ENCODE measurements around the gene AFF1. TPM values are rescaled to one million over a fixed set of nuclear protein-coding genes. Genes with fewer than 3 reads are reported as not detected.
A peak's percentile ranks its signal among the peaks of the same experiment; 100 is the strongest.
"Not testable (repeated sequence)": the region's sequence is repeated elsewhere in the genome, so short reads cannot be mapped to it uniquely, and the experiment has no call there.

Gene AFF1
- total and polyA plus RNA-seq, 7 donors, result 7.2 to 100 (median 61.7) TPM

DNA sequence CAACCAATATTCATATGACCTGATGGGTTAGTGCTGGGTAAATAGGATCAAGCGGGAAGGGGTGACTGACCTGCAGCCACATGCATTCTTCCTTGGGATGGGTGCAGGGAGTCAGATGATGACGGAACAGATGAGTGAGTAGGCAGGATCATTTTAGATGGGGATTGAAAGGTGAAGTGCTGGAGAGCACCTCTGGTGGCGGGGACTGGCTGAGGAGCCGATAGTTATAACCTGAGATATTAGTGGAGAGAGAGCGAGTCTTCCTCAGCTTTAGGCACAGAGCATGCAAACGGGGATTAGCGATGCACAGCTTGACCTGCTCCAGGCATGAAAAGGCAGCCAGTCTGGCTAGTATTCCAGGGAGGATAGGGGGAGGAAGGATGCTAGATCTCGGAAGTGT, 99.1 kb downstream of the AFF1 start:
- 91% methylated on average over 8 of the region's 8 CpGs for WGBS, 2 donors
- Histone ChIP-seq H3K36me3 (no peaks in the 10 kb centered on the region), H3K9me3 (no peaks in the 10 kb centered on the region), H3K27me3 (no peaks in the 10 kb centered on the region), H3K4me3 (no peak overlapping the region), H3K4me1 (peaks cover 0 to 100% (median 99%) of the 10 kb centered on the region in 4 donors), H3K27ac (peak overlapping the region; percentile 80 to 87 (median 84))
- no peak for DNase-seq
- no peak for TF ChIP-seq POLR2AphosphoS5 (IDR thresholded peaks at IDR 0.05)
- no peak for TF ChIP-seq EP300 (IDR thresholded peaks at IDR 0.05)
- intact Hi-C loops (cut with DNase I), result no loop called here

DNA sequence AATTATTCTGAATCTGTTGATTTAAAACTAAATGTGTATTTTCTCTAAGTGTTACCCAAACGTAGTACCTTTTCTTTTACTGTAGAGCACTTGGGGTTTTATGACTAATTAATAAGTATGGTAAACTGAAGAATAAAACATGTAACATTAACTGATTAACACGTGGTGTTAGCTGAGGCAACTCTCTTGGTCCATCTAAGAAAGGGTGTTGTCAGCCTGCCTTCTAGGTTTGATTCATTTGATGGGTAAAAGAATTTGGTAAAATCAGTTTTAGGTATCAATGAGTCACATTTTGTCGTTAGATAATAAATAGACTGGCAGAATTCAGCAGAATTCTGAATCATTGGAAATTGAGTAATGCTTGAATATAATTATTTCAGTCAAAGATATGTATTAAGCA, 99.7 kb downstream of the AFF1 start:
- intact Hi-C loops (cut with DNase I), result no loop called here
- Histone ChIP-seq H3K27ac (peak overlapping the region; percentile 80 to 87 (median 84)), H3K4me3 (no peak overlapping the region), H3K27me3 (no peaks in the 10 kb centered on the region), H3K9me3 (no peaks in the 10 kb centered on the region), H3K36me3 (no peaks in the 10 kb centered on the region), H3K4me1 (peaks cover 0 to 100% (median 99%) of the 10 kb centered on the region in 4 donors)
- TF ChIP-seq POLR2AphosphoS5 (IDR thresholded peaks at IDR 0.05), result no peak
- WGBS, 2 donors, result 65 to 72% methylated on average over 3 of the region's 3 CpGs
- DNase-seq, result no peak

DNA sequence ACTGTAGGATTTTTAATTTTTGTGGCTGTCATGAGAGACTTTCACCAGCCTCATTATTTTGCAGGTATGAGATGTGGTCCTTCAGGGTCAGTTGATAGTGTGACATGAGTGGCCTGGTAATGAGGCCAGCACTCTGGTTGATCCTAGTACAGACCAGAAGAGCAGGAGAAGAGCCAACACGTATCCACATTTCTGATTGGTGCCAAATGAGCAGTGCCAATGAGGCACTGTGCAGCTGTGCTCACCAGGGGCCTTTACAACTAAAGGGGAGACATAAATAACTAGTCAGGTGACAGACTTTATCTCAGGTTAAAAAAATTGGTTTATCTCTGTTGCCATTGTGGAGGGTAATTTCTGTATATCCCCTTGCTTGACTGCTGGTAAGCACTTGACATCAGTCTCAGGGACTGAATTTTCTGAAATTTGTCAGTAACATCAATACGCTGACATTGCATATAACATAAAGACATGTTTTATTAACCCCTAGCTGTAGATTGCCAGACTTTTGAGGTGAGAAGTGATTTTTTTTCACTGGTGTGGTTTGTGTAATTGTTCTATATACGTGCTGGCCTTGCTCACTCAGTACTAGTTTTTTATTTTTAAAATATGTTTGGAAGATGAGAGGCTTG, 101.2 kb downstream of the AFF1 start:
- intact Hi-C loops (cut with DNase I), result no loop called here
- Histone ChIP-seq H3K27ac (peak overlapping the region; percentile 80 to 87 (median 84)), H3K36me3 (no peaks in the 10 kb centered on the region), H3K27me3 (no peaks in the 10 kb centered on the region), H3K4me1 (peaks cover 0 to 99% (median 97%) of the 10 kb centered on the region in 4 donors), H3K9me3 (no peaks in the 10 kb centered on the region), H3K4me3 (no peak overlapping the region)
- no peak for TF ChIP-seq POLR2A (IDR thresholded peaks at IDR 0.05)
- TF ChIP-seq, protein P1, sequence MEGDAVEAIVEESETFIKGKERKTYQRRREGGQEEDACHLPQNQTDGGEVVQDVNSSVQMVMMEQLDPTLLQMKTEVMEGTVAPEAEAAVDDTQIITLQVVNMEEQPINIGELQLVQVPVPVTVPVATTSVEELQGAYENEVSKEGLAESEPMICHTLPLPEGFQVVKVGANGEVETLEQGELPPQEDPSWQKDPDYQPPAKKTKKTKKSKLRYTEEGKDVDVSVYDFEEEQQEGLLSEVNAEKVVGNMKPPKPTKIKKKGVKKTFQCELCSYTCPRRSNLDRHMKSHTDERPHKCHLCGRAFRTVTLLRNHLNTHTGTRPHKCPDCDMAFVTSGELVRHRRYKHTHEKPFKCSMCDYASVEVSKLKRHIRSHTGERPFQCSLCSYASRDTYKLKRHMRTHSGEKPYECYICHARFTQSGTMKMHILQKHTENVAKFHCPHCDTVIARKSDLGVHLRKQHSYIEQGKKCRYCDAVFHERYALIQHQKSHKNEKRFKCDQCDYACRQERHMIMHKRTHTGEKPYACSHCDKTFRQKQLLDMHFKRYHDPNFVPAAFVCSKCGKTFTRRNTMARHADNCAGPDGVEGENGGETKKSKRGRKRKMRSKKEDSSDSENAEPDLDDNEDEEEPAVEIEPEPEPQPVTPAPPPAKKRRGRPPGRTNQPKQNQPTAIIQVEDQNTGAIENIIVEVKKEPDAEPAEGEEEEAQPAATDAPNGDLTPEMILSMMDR (IDR thresholded peaks at IDR 0.05), result no peak
- no peak for TF ChIP-seq EP300 (IDR thresholded peaks at IDR 0.05)
- no peak for TF ChIP-seq POLR2AphosphoS5 (IDR thresholded peaks at IDR 0.05)
- no peak for DNase-seq
- WGBS, 2 donors, result 70 to 80% methylated on average over 3 of the region's 3 CpGs

DNA sequence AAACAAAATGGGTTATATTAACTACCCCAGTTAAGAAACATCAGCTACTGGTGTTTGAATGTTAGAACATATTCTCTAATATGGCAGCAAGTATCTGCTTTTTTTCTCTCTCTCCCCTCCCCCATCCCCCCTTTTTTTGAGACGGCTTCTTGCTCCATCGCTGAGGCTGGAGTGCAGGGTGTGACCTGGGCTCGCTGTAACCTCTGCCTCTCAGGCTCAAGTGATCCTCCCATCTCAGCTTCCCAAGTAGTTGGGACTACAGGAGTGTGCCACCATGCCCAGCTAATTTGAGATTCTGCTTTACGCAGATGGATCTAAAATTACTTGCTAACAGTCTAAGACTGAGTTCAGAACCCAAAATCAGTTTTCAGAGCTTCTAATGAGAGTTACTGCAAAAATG, 101.9 kb downstream of the AFF1 start:
- no peak for DNase-seq
- 44 to 61% methylated on average over 4 of the region's 4 CpGs for WGBS, 2 donors

DNA sequence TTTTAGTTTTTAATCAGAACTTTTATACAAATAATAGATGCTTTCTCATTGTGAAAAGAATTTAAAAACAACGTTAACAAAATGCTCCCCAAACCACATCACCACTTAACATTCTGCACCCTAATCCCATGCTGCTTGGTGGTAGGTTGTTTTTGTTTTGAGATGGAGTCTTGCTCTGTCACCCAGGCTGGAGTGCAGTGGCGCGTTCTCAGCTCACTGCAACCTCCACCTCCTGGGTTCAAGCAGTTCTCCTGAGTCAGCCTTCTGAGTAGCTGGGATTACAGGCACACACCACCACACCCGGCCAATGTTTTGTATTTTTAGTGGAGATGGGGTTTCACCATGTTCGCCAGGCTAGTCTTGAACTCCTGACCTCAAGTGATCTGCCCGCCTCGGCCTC, 102.4 kb downstream of the AFF1 start:
- intact Hi-C loops (cut with DNase I); H3K36me3 ChIP-seq; H3K4me3 ChIP-seq; DNase-seq; H3K27me3 ChIP-seq; H3K9me3 ChIP-seq: not testable (repeated sequence)
- H3K4me1 ChIP-seq, result peaks cover 0 to 99% (median 94%) of the 10 kb centered on the region in 4 donors
- 68 to 74% methylated on average over 7 of the region's 7 CpGs for WGBS, 2 donors
- peak overlapping the region; percentile 80 to 87 (median 84) for H3K27ac ChIP-seq

More for the DNA sequence above, 101.9 kb downstream of the AFF1 start:
- Histone ChIP-seq H3K4me1 (peaks cover 0 to 99% (median 97%) of the 10 kb centered on the region in 4 donors), H3K27ac (peak overlapping the region; percentile 80 to 87 (median 84)), H3K9me3 (no peaks in the 10 kb centered on the region), H3K4me3 (no peak overlapping the region), H3K36me3 (no peaks in the 10 kb centered on the region), H3K27me3 (no peaks in the 10 kb centered on the region)
- no peak for TF ChIP-seq POLR2A (IDR thresholded peaks at IDR 0.05)
- TF ChIP-seq, protein P1 (IDR thresholded peaks at IDR 0.05), result no peak
- TF ChIP-seq POLR2AphosphoS5 (IDR thresholded peaks at IDR 0.05), result no peak
- TF ChIP-seq EP300 (IDR thresholded peaks at IDR 0.05), result no peak
- intact Hi-C loops (cut with DNase I), result no loop called here

DNA sequence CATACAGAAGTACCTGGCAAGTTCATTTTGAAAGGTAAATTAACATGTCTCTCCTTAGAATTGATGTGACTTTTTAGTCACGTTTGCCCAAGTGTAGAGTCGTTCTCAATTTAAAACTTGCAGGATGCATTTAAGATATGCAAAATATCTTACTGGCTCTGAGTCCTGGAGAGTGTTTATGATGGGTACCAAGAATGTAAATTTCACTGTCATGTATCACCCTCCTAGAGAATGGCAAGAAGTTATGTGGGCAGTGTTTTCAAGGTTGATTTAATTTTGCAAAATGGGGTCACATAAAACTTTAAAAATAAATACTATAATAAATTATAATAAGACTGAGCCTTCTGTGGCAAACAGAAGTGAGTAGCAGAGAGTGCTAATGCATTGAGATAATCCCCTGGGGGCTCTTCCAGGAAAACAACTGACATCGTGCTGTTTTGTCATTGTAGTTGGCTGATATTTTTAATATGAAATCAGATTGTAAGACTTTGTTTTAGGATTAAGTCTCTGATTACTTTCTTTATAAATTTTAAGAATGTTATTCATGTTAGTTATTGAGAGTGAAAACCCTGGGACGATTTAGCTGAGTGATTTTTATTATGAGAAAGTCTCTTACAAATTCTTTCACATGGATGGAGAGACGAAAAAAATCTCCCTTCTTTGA, 103.0 kb downstream of the AFF1 start:
- TF ChIP-seq POLR2AphosphoS5 (IDR thresholded peaks at IDR 0.05), result peak in 1 of 4 donors; percentile 9
- TF ChIP-seq, protein P1 (IDR thresholded peaks at IDR 0.05), result no peak
- Histone ChIP-seq H3K27ac (peak overlapping the region; percentile 80 to 87 (median 84)), H3K4me3 (no peak overlapping the region), H3K36me3 (no peaks in the 10 kb centered on the region), H3K27me3 (no peaks in the 10 kb centered on the region), H3K4me1 (peaks cover 0 to 98% (median 93%) of the 10 kb centered on the region in 4 donors), H3K9me3 (no peaks in the 10 kb centered on the region)
- WGBS, 2 donors, result 58 to 66% methylated on average over 5 of the region's 5 CpGs
- intact Hi-C loops (cut with DNase I), result no loop called here
- no peak for DNase-seq
